Measurements from ENCODE around the gene CDK5. TPM values are rescaled to one million over a fixed set of nuclear protein-coding genes. Genes with fewer than 3 reads are reported as not detected.

Gene CDK5
- polyA plus RNA-seq, 2 of the 4 experiments (the other 2 are of a cell fraction): 29.6 to 51.0 TPM

DNA sequence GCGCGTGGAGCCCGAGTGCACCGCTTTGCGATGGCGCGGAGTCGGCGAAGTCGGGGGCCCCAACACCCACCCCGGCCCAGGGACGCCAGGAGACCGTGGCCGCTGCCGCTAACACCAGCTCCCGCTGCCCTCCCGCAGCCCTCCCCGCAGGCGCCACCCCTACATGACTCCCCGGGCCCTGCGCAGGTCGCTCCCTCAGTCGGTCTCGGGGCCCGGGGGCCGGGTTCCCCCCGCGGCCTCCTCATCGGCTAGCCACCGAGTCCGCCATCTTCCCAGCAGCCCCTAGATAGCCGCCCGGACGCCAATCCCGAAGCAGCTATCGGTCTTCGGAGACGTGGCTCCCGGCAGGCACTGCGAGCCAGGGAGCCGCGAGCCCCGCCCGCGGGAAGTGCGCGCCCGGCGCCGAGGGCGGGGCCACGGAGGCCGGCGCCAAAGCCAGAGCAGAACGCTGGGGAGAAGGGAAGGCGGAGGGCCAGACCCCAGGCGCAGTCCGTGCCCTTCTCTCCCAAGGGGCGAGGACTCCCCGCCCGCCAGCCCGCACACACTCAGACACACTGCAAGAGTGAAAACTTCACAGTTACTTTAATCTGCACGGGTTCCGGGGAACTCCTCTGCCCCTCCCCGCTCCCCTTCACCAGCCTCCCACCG lies 22.9 kb upstream of the CDK5 start, which contains the start of gene FASTK (continued):
- TF ChIP-seq MYC (IDR thresholded peaks at IDR 0.05; ENCODE audit: borderline replicate concordance, low read length) (0 out of 2 replicates have a peak, but pooled peaks have one; percentile 19), ESRRA (IDR thresholded peaks at IDR 0.05; ENCODE audit: borderline replicate concordance, low read length) (no peak)
- TF ChIP-seq, protein P1, sequence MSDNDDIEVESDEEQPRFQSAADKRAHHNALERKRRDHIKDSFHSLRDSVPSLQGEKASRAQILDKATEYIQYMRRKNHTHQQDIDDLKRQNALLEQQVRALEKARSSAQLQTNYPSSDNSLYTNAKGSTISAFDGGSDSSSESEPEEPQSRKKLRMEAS (IDR thresholded peaks at IDR 0.05): peak; percentile 40

DNA sequence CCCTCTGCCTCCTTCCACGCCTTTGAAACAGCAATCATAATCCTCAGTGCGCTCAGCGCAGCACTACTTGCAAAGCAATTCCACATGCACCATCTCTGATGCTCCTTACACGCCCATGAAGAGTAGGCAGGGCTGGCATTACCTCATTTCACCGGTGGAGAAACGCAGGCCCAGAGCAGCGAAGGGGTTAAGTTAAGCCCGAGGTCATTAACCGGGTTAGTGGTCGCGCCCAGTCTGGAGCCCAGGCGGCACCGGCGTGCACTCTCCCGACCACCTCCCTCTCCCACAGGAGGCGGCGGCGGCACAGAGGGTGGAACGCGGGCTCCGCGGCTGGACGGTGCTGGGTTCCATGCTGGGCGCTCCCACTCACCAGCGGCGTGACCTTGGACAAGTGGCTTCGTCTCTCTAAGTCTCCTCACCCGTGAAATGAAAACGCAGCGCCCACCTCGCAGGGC lies 22.4 kb upstream of the CDK5 start:
- peak overlapping the region; percentile 93 for H3K4me3 ChIP-seq
- TF ChIP-seq TFCP2L1 (CRISPR knock-in tag; IDR thresholded peaks at IDR 0.05) (0 out of 2 replicates have a peak, but pooled peaks have one; percentile 23), GATA3 (IDR thresholded peaks at IDR 0.05; ENCODE audit: borderline replicate concordance) (0 out of 2 replicates have a peak, but pooled peaks have one; percentile 3), CBX2 (IDR thresholded peaks at IDR 0.05; ENCODE audit: borderline replicate concordance, low read depth) (no peak)
- ChIA-PET CTCF (interaction anchor here (1.8 to 27.1 kb wide), 2 partner anchors 19 to 27 kb away, joined by 7 to 412 read pairs; no protein-coding TSS in a partner anchor), POLR2A (interaction anchor here (1.0 to 1.4 kb wide), 5 partner anchors 14 to 41 kb away, joined by 3 to 14 read pairs (median 4); no protein-coding TSS in a partner anchor)
- peaks cover 56% of the 10 kb centered on the region for H3K4me1 ChIP-seq
- no peak for FAIRE-seq
- peak overlapping the region; percentile 98 for H3K27ac ChIP-seq
- H3K9me3 ChIP-seq: no peaks in the 10 kb centered on the region
- DNase-seq (ENCODE audit: low read depth in 1 of 2, low spot score in 1 of 2): peak in 1 of 2 experiments; percentile 45
- peak overlapping the region; percentile 95 for H3K4me2 ChIP-seq
- peak; percentile 1 to 11; a peak in 3 of 6 replicates for ATAC-seq
- WGBS (ENCODE audit: missing lambda C conversion rate): 1% methylated on average over 24 of the region's 31 CpGs

DNA sequence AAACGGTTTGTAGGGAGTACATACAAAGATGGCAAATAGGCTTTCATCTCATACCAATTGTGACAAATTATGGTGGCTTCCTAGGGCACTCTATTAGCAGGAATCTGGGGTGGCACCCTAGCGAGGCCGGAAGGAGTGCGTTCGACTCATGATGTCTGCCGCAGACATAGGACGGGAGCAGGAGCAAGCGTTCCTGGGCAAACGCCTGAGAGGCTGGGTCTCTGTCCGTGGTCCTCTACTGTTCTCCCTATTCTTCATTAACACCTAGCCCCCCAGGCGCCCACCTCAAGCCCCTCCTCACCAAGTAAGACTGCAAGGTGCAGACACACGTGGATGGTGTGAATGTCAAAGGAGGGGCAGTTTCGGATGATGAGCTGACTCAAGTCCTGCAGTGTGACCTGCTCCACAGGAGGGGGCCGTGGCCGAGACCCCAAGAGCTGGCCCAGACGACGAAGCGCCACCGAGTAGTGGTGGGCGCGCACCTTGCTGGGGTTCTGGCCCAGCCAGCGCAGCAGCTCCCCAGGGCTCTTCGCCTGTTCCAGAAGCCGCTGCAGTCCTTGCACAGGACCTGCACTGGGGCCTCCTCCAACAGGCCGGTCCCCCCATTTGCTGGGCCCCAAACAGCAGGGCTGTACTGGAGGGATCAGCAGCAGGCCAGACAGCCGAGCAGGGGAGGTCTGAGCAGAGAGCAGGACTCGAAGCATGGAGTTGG lies 21.7 kb upstream of the CDK5 start:
- DNase-seq (ENCODE audit: low read depth in 1 of 2, low spot score in 1 of 2) (no peak), ATAC-seq (no peak), FAIRE-seq (no peak)
- TF ChIP-seq KDM1A (IDR thresholded peaks at IDR 0.05; ENCODE audit: low read depth) (no peak), CEBPB (IDR thresholded peaks at IDR 0.05) (no peak), PHF8 (IDR thresholded peaks at IDR 0.05; ENCODE audit: borderline replicate concordance, low read depth) (no peak), CHD4 (IDR thresholded peaks at IDR 0.05; ENCODE audit: borderline replicate concordance) (no peak), JUNB (IDR thresholded peaks at IDR 0.05) (no peak), RNF2 (IDR thresholded peaks at IDR 0.05; ENCODE audit: borderline replicate concordance, low read depth) (no peak), HOXB13 (CRISPR knock-in tag; IDR thresholded peaks at IDR 0.05; ENCODE audit: low read depth) (no peak), RFX5 (IDR thresholded peaks at IDR 0.05) (no peak), MYC (IDR thresholded peaks at IDR 0.05; ENCODE audit: borderline replicate concordance, low read length) (no peak), MAZ (IDR thresholded peaks at IDR 0.05; ENCODE audit: borderline replicate concordance, low read depth, low read length) (no peak)
- TF ChIP-seq, protein P2, sequence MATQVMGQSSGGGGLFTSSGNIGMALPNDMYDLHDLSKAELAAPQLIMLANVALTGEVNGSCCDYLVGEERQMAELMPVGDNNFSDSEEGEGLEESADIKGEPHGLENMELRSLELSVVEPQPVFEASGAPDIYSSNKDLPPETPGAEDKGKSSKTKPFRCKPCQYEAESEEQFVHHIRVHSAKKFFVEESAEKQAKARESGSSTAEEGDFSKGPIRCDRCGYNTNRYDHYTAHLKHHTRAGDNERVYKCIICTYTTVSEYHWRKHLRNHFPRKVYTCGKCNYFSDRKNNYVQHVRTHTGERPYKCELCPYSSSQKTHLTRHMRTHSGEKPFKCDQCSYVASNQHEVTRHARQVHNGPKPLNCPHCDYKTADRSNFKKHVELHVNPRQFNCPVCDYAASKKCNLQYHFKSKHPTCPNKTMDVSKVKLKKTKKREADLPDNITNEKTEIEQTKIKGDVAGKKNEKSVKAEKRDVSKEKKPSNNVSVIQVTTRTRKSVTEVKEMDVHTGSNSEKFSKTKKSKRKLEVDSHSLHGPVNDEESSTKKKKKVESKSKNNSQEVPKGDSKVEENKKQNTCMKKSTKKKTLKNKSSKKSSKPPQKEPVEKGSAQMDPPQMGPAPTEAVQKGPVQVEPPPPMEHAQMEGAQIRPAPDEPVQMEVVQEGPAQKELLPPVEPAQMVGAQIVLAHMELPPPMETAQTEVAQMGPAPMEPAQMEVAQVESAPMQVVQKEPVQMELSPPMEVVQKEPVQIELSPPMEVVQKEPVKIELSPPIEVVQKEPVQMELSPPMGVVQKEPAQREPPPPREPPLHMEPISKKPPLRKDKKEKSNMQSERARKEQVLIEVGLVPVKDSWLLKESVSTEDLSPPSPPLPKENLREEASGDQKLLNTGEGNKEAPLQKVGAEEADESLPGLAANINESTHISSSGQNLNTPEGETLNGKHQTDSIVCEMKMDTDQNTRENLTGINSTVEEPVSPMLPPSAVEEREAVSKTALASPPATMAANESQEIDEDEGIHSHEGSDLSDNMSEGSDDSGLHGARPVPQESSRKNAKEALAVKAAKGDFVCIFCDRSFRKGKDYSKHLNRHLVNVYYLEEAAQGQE (IDR thresholded peaks at IDR 0.05): no peak
- TF ChIP-seq, protein P3, sequence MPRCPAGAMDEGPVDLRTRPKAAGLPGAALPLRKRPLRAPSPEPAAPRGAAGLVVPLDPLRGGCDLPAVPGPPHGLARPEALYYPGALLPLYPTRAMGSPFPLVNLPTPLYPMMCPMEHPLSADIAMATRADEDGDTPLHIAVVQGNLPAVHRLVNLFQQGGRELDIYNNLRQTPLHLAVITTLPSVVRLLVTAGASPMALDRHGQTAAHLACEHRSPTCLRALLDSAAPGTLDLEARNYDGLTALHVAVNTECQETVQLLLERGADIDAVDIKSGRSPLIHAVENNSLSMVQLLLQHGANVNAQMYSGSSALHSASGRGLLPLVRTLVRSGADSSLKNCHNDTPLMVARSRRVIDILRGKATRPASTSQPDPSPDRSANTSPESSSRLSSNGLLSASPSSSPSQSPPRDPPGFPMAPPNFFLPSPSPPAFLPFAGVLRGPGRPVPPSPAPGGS (IDR thresholded peaks at IDR 0.05): no peak
- Histone ChIP-seq H3K4me1 (peaks cover 55% of the 10 kb centered on the region), H3K4me2 (peak overlapping the region; percentile 95), H3K4me3 (peak overlapping the region; percentile 93), H3K9me3 (no peaks in the 10 kb centered on the region), H3K27ac (peak overlapping the region; percentile 98; a peak in 4 of 6 replicates)
- CTCF ChIA-PET: interaction anchor here (0.6 to 27.1 kb wide), 2 partner anchors 28 to 62 kb away, joined by 3 to 412 read pairs; no protein-coding TSS in a partner anchor
- WGBS (ENCODE audit: missing lambda C conversion rate): 86% methylated on average over 26 of the region's 27 CpGs
- POLR2A ChIA-PET: no interaction called here

All from A549 (cell line).